ENCODE measurements around the gene DNAJC5.

Gene DNAJC5

DNA sequence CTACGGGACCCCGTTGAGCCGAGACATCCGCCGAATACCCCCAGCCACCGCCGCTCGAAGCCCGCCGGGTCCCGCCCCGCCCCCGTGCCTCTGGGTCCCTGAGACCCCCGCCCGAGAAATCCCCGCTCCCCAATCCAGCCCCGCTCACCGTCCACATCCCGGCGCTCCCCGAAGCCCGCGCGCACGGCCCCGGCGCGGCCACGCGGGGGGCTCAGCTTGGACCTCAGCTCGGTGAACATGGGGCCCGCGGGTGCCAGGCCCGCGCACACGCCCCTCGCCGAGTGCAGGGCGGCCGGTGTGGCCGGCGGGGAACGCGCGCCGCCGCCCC lies 84.3 kb downstream of the DNAJC5 start:
- Mint-ChIP-seq H3K27me3 (ENCODE audit: low read depth) (no peaks in the 10 kb centered on the region), H3K9me3 (no peaks in the 10 kb centered on the region), H3K4me1 (ENCODE audit: low read depth) (peaks cover 49% of the 10 kb centered on the region), H3K4me3 (peak overlapping the region; percentile 89), H3K27ac (peak overlapping the region; percentile 88), H3K36me3 (ENCODE audit: low read depth) (peaks cover 30% of the 10 kb centered on the region)
- DNase-seq (ENCODE audit: low spot score) = no peak

DNA sequence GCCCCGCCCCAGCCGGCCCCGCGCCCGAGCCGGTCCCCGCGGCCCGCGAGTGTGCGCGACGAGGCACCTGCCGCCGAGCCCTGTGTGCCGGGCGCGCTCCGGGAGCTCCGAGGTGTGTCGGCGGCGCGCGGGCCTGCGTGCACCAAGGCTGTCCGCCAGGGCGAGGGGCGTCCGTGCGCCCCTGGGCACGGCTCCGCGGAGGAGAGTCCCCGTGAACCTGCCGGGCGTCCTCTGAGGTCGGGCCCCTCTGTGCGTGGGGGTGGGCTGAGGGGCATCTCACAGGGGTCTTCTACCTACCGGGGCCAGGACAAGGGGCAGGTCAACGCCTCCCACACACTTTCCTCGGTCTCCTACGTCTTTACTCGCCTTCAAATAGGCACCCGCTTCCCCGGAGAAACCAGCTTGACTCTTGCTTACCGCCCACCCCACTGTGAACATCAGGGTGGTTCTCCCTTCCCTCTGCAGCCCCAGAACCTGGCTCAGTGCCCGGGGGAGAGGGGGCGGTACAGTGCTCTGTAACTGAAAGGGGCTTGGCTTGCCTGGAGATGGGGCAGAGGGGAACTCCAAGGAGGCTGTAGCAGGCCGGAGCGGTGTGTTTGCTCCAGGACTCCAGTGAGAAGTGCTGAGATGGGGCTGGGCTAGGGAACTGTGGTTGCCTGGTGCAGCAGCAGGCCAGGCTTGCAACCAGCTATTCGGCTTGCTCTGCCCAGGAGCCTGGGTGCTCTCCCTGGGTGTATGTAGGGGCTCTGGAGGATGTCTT lies 84.8 kb downstream of the DNAJC5 start, which contains the start of gene SAMD10:
SAMD10 (minus strand) TSS at position 86 of the 760 bp plus-strand sequence. CDS start 175 bp downstream, outside the sequence.
- Mint-ChIP-seq H3K9me3 (no peaks in the 10 kb centered on the region), H3K4me3 (peak within 1 kb of the TSS; percentile 89), H3K27me3 (ENCODE audit: low read depth) (no peaks in the 10 kb centered on the region), H3K4me1 (ENCODE audit: low read depth) (peaks cover 53% of the 10 kb centered on the region), H3K27ac (peak within 1 kb of the TSS; percentile 97), H3K36me3 (ENCODE audit: low read depth) (peaks cover 34% of the 10 kb centered on the region)
- peak; percentile 73 for DNase-seq (ENCODE audit: low spot score)

DNA sequence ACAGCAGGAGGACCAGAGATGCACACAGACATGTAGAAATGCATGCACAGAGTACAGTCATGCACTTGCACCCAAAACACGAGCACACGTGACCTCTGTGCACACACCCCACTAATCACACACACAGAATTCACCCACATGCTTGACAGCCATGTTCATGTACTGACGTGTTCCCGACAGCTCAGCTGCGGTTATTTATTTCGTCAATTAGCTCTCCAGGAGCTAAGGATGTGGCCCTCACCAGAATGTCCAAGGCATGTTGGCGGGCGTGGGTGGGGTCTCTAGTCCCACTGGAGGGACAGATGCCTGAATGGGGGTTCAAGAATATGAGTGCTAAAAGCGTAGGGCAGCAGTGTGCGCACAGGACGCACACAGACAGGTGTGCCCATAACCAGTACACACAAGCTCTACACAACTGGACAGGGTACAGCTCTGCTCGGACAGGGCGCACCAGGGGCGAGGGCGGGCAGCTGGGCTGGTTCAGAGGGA lies 85.4 kb downstream of the DNAJC5 start:
- no peaks in the 10 kb centered on the region for H3K27me3 Mint-ChIP-seq (ENCODE audit: low read depth)
- peak overlapping the region; percentile 97 for H3K27ac Mint-ChIP-seq
- peaks cover 53% of the 10 kb centered on the region for H3K4me1 Mint-ChIP-seq (ENCODE audit: low read depth)
- no peaks in the 10 kb centered on the region for H3K9me3 Mint-ChIP-seq
- H3K36me3 Mint-ChIP-seq (ENCODE audit: low read depth) = peaks cover 33% of the 10 kb centered on the region
- DNase-seq (ENCODE audit: low spot score) = no peak
- peak overlapping the region; percentile 88 for H3K4me3 Mint-ChIP-seq

DNA sequence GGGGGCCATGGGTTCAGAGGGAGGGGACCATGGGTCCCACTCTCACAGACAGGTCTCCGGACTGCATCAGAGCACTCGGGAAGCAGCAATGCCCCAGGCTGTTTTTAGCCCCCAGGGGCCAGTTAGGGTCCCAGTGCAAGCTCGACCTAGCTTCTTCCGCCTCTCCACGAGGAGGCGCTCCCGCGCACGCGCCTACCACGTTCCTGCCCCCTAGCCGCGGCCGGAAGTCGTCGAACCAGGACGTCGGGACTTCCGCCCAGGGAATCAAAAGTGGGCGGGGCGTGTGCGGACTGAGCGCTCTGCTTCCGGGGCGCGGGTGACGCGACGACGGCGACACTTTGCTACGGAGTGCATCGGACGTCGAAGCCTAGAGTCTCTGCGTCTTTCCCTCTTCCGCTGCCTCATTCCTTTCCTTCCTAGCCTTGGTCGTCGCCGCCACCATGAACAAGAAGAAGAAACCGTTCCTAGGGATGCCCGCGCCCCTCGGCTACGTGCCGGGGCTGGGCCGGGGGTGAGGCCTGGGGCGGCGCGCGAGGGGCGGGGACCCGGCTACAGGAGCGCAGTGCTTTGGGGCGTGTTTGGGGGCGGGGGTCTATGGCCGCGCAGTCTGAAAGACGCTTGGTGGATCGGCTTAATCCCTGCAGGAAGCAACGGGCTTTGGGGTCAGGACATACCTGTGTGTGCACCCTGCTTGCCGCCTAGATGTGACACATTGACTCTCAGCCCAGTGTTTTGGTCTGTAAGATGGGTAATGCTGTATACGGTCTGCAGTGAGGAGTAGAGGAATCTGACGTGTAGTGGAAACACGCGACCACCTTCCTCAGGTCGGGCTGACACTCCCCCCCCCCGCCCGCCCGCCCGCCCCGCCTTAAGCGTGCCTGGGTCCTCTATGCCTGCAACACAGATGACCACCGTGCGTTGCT lies 86.1 kb downstream of the DNAJC5 start, which contains the start of gene PRPF6:
PRPF6 (plus strand) TSS at position 327 of the 923 bp plus-strand sequence; CDS start at position 441, 114 bp downstream.
- H3K4me1 Mint-ChIP-seq (ENCODE audit: low read depth) = peaks cover 52% of the 10 kb centered on the region
- peaks cover 38% of the 10 kb centered on the region for H3K36me3 Mint-ChIP-seq (ENCODE audit: low read depth)
- no peaks in the 10 kb centered on the region for H3K27me3 Mint-ChIP-seq (ENCODE audit: low read depth)
- no peaks in the 10 kb centered on the region for H3K9me3 Mint-ChIP-seq
- DNase-seq (ENCODE audit: low spot score) = peak; percentile 94
- H3K4me3 Mint-ChIP-seq = peak within 1 kb of the TSS; percentile 88
- peak within 1 kb of the TSS; percentile 97 for H3K27ac Mint-ChIP-seq

DNA sequence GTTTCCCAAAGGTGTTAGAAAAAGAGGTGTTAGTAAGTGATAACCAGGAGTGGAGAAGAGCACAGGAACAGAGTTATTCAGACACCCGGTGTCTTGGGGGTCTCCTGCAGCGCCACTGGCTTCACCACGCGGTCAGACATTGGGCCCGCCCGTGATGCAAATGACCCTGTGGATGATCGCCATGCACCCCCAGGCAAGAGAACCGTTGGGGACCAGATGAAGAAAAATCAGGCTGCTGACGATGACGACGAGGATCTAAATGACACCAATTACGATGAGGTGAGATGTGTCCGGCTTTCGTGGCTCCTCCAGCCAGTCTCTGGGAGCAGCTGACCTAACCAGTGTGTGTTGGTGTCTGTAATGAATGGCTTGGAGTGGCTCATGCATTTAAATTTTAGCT lies 88.0 kb downstream of the DNAJC5 start:
- Mint-ChIP-seq H3K27ac (peak overlapping the region; percentile 75), H3K4me1 (ENCODE audit: low read depth) (peaks cover 35% of the 10 kb centered on the region), H3K4me3 (peak overlapping the region; percentile 58), H3K27me3 (ENCODE audit: low read depth) (no peaks in the 10 kb centered on the region), H3K9me3 (no peaks in the 10 kb centered on the region), H3K36me3 (ENCODE audit: low read depth) (peaks cover 36% of the 10 kb centered on the region)
- no peak for DNase-seq (ENCODE audit: low spot score)

All from T-helper 2 cell treated with Interferon-gamma antibody and Interleukin-4, amounts not matched to agents 5 μg/mL and 100 μg/mL, for 36 hours (primary cell).